GM23248 (cell line): ENCODE results near the gene BLOC1S3. TPM values are rescaled to one million over a fixed set of nuclear protein-coding genes. Genes with fewer than 3 reads are reported as not detected.

Experiments
- DNase-seq: peaks from one replicate; pipeline ENCODE4 v3.0.0-alpha.2; 2015
- H2AFZ ChIP-seq: fragments of 200-600 bp; sonication (generic); 2 replicates; pipeline ENCODE4 v1.6.1; 2016; ENCODE audit warnings: antibody characterized with exemption
- H3F3A ChIP-seq: fragments of 200-600 bp; sonication (generic); 2 replicates; pipeline ENCODE4 v1.6.1; 2016; ENCODE audit warnings: mild to moderate bottlenecking, antibody characterized with exemption, mixed run types; ENCODE audit not compliant: insufficient read depth
- H3K27ac ChIP-seq: fragments of 200-600 bp; sonication (generic); 2 replicates; pipeline ENCODE4 v1.5.1; 2016; ENCODE audit warnings: mild to moderate bottlenecking
- H3K27me3 ChIP-seq: fragments of 200-600 bp; sonication (generic); replicated peaks from 2 replicates; pipeline ENCODE4 v1.6.1; 2016; ENCODE audit warnings: mild to moderate bottlenecking; ENCODE audit not compliant: insufficient read depth
- H3K36me3 ChIP-seq: fragments of 200-600 bp; sonication (generic); 2 replicates; pipeline ENCODE4 v1.6.1; 2016; ENCODE audit warnings: low read depth, mild to moderate bottlenecking
- H3K4me1 ChIP-seq: fragments of 200-600 bp; sonication (generic); 2 replicates; pipeline ENCODE4 v1.6.1; 2016; ENCODE audit warnings: mild to moderate bottlenecking; ENCODE audit not compliant: insufficient read depth
- H3K4me2 ChIP-seq: fragments of 200-600 bp; sonication (generic); one replicate; pipeline ENCODE4 v1.6.1; 2016; ENCODE audit warnings: mild to moderate bottlenecking; ENCODE audit not compliant: unreplicated experiment
- H3K4me3 ChIP-seq: fragments of 200-600 bp; sonication (generic); 2 replicates; pipeline ENCODE4 v1.5.1; 2016; ENCODE audit warnings: mild to moderate bottlenecking
- H3K79me2 ChIP-seq: fragments of 200-600 bp; sonication (generic); 2 replicates; pipeline ENCODE4 v1.6.1; 2016; ENCODE audit warnings: mild to moderate bottlenecking; ENCODE audit not compliant: insufficient read depth
- H3K9ac ChIP-seq: fragments of 200-600 bp; sonication (generic); 2 replicates; pipeline ENCODE4 v1.6.1; 2016; ENCODE audit warnings: mild to moderate bottlenecking
- H3K9me2 ChIP-seq: fragments of 200-600 bp; sonication (generic); 2 replicates; pipeline ENCODE4 v1.6.1; 2016; ENCODE audit warnings: mixed run types, mild to moderate bottlenecking, moderate library complexity; ENCODE audit not compliant: insufficient read depth
- H3K9me3 ChIP-seq: fragments of 200-600 bp; sonication (generic); one replicate; pipeline ENCODE4 v1.6.1; 2017; ENCODE audit warnings: low read depth
- H4K20me1 ChIP-seq: fragments of 200-600 bp; sonication (generic); 2 replicates; pipeline ENCODE4 v1.6.0; 2016; ENCODE audit not compliant: insufficient read depth
- EZH2 ChIP-seq: fragments of 200-600 bp; sonication (generic); IDR thresholded peaks from 2 replicates; pipeline ENCODE4 v1.6.1; 2018; ENCODE audit warnings: antibody characterized with exemption, mild to moderate bottlenecking; ENCODE audit not compliant: insufficient read depth, poor library complexity, severe bottlenecking
- EZH2phosphoT487 ChIP-seq: fragments of 200-600 bp; sonication (generic); IDR thresholded peaks from 2 replicates; pipeline ENCODE4 v1.6.1; 2018; ENCODE audit warnings: antibody characterized with exemption, moderate library complexity, mild to moderate bottlenecking, low read depth; ENCODE audit not compliant: insufficient read depth
- WGBS, 2 experiments: methylation state at CpG; one replicate each; pipeline ENCODE4 v1.1.6; 2015 to 2017; ENCODE audit warnings: low lambda C conversion rate in 2 of 2, low coverage in 1 of 2; ENCODE audit errors: missing lambda C conversion rate in 2 of 2; 5-methylcytosine and 5-hydroxymethylcytosine counted together
- in situ Hi-C: fragments of 300-500 bp; cut with MboI; formaldehyde crosslinking; loops from 2 replicates; pipeline ENCODE4 v1.15.0; 2020
- polyA plus RNA-seq: library from polyadenylated mRNA; unstranded; fragments of >200 nt; fragmentation: Nextera tagmentation; extraction: Ambion mirVana; gene quantifications from 2 replicates; pipeline ENCODE4 v1.2.1, GENCODE V29; 2016
- total RNA-seq: library from RNA; depleted of rRNA; stranded (reverse); fragments of >200 nt; shearing (Covaris generic); gene quantifications from 2 replicates; pipeline ENCODE4 v1.2.3, GENCODE V29; 2014

Gene BLOC1S3
- total and polyA plus RNA-seq, 2 experiments from 2014 or later: 4.3 to 7.2 TPM

GRCh38 chr19:45138303-45138751 is 40.3 kb upstream of the BLOC1S3 start:
- in situ Hi-C loops: no loop called here
- Histone ChIP-seq H3F3A (no peaks in the 10 kb centered on the region), H4K20me1 (no peaks in the 10 kb centered on the region), H3K4me1 (no peaks in the 10 kb centered on the region), H3K27ac (no peak overlapping the region), H3K9me3 (no peaks in the 10 kb centered on the region), H3K9ac (no peak overlapping the region), H3K4me2 (no peak overlapping the region), H3K9me2 (no peaks in the 10 kb centered on the region), H3K27me3 (no peaks in the 10 kb centered on the region), H3K4me3 (no peak overlapping the region), H3K79me2 (peaks cover 31% of the 10 kb centered on the region), H2AFZ (no peak overlapping the region), H3K36me3 (no peaks in the 10 kb centered on the region)
- no peak for DNase-seq
- WGBS, 2 experiments: 84 to 88% methylated on average over 9 to 11 of the region's 11 CpGs
- TF ChIP-seq EZH2 (no peak), EZH2phosphoT487 (no peak)

DNA sequence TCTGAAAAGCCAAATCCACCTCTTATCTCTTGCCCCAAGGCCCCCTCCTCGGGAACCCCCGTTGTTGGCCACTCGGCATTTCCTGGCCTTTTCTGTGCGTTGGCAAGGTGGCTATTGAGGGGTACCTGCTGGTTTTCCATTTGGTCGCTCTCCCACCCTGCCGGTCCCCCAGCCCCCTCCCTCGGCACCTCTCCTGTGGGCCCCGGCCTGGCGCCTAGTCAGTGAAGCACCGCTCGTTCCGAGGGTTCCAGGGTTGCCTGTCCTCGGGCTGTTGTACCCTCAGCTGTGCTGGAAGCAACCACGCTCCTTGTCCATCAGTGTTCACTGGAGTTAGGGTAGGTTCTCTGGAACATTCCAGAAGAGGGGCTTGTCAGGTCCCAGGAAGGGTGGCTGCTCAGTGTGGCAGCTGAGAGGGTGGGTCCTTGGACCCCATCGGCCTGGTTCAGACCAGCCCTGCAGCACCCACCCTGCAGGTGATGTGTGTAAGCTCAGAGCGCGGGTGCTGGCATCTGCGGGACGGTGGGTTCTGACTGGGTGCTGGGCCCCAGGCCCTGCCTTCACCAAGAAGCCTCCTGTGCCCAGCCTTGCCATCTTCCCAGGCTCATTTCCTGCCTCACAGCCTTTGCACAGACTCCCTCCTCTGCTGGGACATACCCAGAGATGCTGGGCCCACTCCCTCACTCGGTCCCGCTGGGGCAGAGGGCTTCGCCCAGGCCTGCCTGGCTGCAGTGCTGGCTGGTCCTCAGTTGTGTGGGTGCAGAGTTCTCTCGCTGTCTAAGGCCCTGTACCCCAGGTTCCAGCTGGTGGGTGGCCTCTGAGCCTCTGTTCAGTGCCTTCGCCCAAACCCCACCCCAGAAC is 39.1 kb upstream of the BLOC1S3 start:
- no peak overlapping the region for H3K4me3 ChIP-seq
- no peaks in the 10 kb centered on the region for H3K27me3 ChIP-seq
- H3K9me2 ChIP-seq: no peaks in the 10 kb centered on the region

GRCh38 chr19:45140144-45140503 is 38.5 kb upstream of the BLOC1S3 start:
- in situ Hi-C loops: no loop called here
- peaks cover 17% of the 10 kb centered on the region for H3K79me2 ChIP-seq
- no peaks in the 10 kb centered on the region for H3K9me2 ChIP-seq
- H3K27ac ChIP-seq: no peak overlapping the region
- DNase-seq: no peak
- H3K4me1 ChIP-seq: no peaks in the 10 kb centered on the region
- no peaks in the 10 kb centered on the region for H3K9me3 ChIP-seq
- H3K4me3 ChIP-seq: no peak overlapping the region
- no peak overlapping the region for H3K4me2 ChIP-seq
- WGBS, 2 experiments: 99 to 100% methylated on average over 8 of the region's 8 CpGs
- H4K20me1 ChIP-seq: no peaks in the 10 kb centered on the region
- no peak overlapping the region for H2AFZ ChIP-seq
- no peaks in the 10 kb centered on the region for H3K36me3 ChIP-seq
- H3K27me3 ChIP-seq: no peaks in the 10 kb centered on the region
- TF ChIP-seq EZH2phosphoT487 (no peak), EZH2 (no peak)
- H3F3A ChIP-seq: no peaks in the 10 kb centered on the region
- no peak overlapping the region for H3K9ac ChIP-seq

More for the DNA sequence above, 39.1 kb upstream of the BLOC1S3 start:
- TF ChIP-seq EZH2: no peak
- TF ChIP-seq EZH2phosphoT487: no peak
- H3K9ac ChIP-seq: no peak overlapping the region
- H2AFZ ChIP-seq: no peak overlapping the region
- H3K9me3 ChIP-seq: no peaks in the 10 kb centered on the region
- H3K27ac ChIP-seq: no peak overlapping the region
- no peaks in the 10 kb centered on the region for H3K4me1 ChIP-seq
- H4K20me1 ChIP-seq: no peaks in the 10 kb centered on the region
- WGBS, 2 experiments: 94% methylated on average over 22 of the region's 24 CpGs
- peaks cover 22% of the 10 kb centered on the region for H3K79me2 ChIP-seq
- H3K4me2 ChIP-seq: no peak overlapping the region
- in situ Hi-C loops: no loop called here
- no peaks in the 10 kb centered on the region for H3K36me3 ChIP-seq
- DNase-seq: no peak
- H3F3A ChIP-seq: no peaks in the 10 kb centered on the region

DNA sequence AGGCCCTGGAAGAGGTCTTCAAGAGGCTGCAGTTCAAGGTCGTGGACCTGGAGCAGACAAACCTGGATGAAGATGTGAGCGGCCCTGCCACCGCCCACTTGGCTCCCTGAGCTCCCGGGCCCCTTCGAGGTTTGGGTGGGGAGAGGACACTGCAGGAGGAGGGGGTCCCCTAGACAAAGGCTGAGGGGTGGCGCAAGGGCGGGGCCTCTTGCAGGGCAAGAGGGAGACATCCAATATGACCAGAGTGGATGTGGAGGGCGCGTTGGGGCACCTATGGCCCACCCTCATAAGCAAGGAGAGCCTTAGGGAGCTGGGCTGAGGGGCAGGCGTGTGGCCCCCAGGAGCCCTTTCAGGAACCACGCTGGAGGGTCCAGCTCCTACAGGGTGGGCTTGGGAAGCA is 38.1 kb upstream of the BLOC1S3 start:
- WGBS, 2 experiments: 87% methylated on average over 11 of the region's 11 CpGs
- H3K27me3 ChIP-seq: no peaks in the 10 kb centered on the region
- TF ChIP-seq EZH2: no peak
- TF ChIP-seq EZH2phosphoT487: no peak
- H4K20me1 ChIP-seq: no peaks in the 10 kb centered on the region
- H3K9me2 ChIP-seq: no peaks in the 10 kb centered on the region
- no peaks in the 10 kb centered on the region for H3K4me1 ChIP-seq
- no peak overlapping the region for H3K27ac ChIP-seq
- H3K9me3 ChIP-seq: no peaks in the 10 kb centered on the region
- in situ Hi-C loops: no loop called here
- H3F3A ChIP-seq: no peaks in the 10 kb centered on the region
- no peaks in the 10 kb centered on the region for H3K36me3 ChIP-seq
- H3K9ac ChIP-seq: no peak overlapping the region
- no peak overlapping the region for H2AFZ ChIP-seq
- peaks cover 12% of the 10 kb centered on the region for H3K79me2 ChIP-seq
- no peak for DNase-seq
- H3K4me2 ChIP-seq: no peak overlapping the region
- no peak overlapping the region for H3K4me3 ChIP-seq
